HK-2 (cell line): ENCODE measurements around the gene THRA.
"Not testable (repeated sequence)": the region's sequence is repeated elsewhere in the genome, so short reads cannot be mapped to it uniquely, and the experiment has no call there.

Experiments used
- DNase-seq: peaks from one replicate; pipeline ENCODE4 v3.0.0-alpha.2; 2018; ENCODE audit not compliant: unreplicated experiment

The THRA gene

GRCh38 chr17:40113110-40113906 lies 50.5 kb downstream of the THRA start:
- peak; percentile 90 for DNase-seq

GRCh38 chr17:40113907-40114245 lies 51.1 kb downstream of the THRA start:
- no peak for DNase-seq

GRCh38 chr17:40115101-40115436 lies 52.3 kb downstream of the THRA start:
- DNase-seq = no peak

GRCh38 chr17:40121181-40122135 lies 58.7 kb downstream of the THRA start, which contains the start of gene MSL1:
Gene MSL1, plus strand, starts transcription at chr17:40121971. Its CDS starts 642 bp downstream, at chr17:40122613.
- DNase-seq = peak; percentile 85

GRCh38 chr17:40122136-40122998 lies 59.6 kb downstream of the THRA start:
- DNase-seq = peak; percentile 58

- DNase-seq = peak; percentile 38
These were observed 60.4 kb downstream of the THRA start for GRCh38 chr17:40122999-40123810.

- no peak for DNase-seq
These were observed 61.0 kb downstream of the THRA start for GRCh38 chr17:40123811-40124114.

GRCh38 chr17:40124279-40125141 lies 61.7 kb downstream of the THRA start:
- no peak for DNase-seq

- DNase-seq = no peak
These were observed 66.7 kb downstream of the THRA start for GRCh38 chr17:40129498-40129897.

GRCh38 chr17:40130352-40131042 lies 67.7 kb downstream of the THRA start:
- DNase-seq = no peak

- no peak for DNase-seq
These were observed 71.4 kb downstream of the THRA start for GRCh38 chr17:40134184-40134583.

- DNase-seq = no peak
These were observed 73.1 kb downstream of the THRA start for GRCh38 chr17:40135817-40136216.

GRCh38 chr17:40139566-40140058 lies 76.8 kb downstream of the THRA start:
- no peak for DNase-seq

- not testable (repeated sequence) for DNase-seq
These were observed 80.4 kb downstream of the THRA start for GRCh38 chr17:40143166-40143565.
